Measurements from ENCODE around the gene CNTNAP2.
"Not testable (repeated sequence)": the region's sequence is repeated elsewhere in the genome, so short reads cannot be mapped to it uniquely, and the experiment has no call there.

CNTNAP2 gene

DNA sequence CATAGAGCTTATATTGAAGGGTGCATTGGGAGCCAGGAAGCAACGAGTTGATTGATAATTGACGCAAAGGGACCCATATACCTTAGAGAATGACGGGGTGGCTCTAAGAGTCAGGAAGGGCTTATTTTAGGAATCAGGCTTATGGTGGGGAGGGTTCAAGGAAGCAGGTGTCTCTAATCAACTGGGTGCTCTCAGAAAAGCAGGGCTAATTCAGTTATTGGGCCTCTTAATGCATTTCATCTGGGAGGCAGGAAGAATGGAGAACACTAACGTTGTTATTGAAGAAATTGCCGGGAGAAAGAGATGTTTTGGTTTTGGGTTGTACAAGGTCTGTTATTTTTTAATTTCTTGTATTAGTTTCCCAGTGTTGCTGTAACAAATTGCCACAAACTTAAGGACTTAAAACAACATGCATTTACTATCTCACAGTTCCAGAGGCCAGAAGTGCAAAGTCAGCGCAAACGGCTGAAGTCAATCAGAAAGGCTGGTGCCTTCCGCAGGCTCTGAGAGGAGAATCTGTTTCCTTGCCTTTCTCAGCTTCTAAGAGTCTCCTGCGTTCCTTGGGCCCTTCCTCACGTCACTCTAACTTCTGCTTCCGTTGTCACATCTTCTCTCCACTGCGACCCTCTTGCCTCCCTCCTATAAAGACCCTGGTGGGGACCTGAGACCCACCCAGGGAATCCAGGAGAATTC is 2145.5 kb downstream of the CNTNAP2 start:
- peak; percentile 47 for DNase-seq

DNA sequence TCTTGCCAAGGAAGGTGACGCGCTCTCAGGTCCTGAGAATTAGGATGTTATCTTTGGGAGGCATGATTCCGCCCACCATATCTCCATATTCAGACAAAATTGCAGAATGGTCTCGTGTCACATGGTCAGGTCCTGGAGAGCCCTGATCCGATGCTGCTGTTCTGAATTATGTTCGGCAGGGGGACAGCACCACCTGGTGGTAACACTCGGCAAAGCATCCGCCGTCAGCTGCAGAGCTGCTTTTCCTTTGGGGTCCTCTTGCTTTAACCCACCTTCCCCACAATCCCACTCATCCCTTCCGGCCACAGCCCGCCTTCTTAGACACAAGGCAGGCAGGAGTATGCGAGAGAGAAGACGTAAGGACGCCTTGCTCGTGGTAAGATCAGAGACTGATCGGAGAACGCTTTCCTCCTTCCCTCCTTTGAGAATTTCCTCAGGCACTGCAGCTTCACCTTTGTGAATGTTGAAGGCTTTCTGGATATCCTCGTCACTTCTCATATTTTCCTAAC is 2146.2 kb downstream of the CNTNAP2 start:
- peak; percentile 92 for DNase-seq

DNA sequence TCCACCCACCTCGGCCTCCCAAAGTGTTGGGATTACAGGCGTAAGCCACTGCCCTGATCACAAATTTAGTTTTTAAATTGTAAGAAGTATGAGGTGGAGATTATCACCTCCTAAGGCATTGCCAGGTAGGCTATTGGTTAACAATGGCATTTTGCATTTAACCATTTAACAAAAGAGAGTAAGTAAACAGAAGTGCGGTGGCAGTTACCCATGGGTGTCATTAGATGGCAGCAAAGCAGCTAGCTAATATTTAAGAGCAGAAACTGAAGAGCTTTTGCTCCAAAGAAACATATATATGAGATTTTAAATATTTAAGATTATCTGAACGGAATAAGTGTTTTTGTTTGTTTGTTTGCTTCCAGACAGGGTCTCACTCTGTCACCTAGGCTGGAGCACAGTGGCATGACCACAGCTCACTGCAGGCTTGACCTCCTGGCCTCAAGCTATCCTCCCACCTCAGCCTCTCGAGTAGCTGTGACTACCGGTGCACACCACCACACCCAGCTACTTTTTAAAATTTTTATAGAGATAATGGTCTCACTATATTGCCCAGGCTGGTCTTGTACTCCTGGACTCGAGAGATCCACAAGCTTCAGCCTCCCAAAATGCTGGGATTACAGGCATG is 2148.4 kb downstream of the CNTNAP2 start:
- peak; percentile 66 for DNase-seq

DNA sequence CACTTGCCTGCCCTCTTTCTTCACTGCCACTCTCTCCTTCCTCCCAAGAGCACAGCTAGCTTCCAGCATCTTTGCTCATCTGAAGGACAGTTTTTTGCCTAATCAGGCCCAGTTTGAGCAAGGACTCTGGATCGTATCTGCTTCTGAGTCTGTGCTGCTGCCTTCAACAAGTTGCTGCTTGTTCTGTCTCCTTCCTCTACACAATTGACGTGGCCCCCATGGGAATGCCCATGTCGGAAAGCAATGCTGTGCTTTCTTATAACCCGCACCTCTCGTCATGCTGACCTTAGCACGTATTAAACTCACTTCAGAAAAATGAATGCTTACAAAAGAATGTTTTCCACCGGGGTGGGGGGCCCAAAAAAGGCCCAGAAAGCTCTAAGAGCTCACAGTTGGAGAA is 2149.3 kb downstream of the CNTNAP2 start:
- DNase-seq = no peak

GRCh38 chr7:148266795-148267194 is 2150.2 kb downstream of the CNTNAP2 start:
- DNase-seq = no peak

GRCh38 chr7:148270576-148270975 is 2154.0 kb downstream of the CNTNAP2 start:
- no peak for DNase-seq

DNA sequence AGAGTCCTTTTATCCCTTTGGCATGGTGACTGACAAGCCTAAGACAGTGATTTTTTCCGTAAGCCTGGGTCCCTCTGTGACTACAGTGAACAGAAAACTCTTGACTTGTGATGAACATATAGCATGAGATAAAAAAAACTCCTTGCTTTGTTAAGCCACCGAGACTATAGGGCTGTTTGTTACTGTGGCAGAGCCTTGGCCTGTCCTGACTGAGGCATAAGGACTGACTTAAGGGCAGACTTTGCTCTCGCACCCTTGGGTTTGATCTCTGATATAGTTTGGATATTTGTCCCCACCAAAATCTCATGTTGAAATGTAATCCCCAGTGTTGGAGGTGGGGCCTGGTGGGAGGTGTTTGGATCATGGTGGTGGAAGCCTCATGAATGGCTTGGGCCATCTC is 2157.5 kb downstream of the CNTNAP2 start:
- DNase-seq = no peak

DNA sequence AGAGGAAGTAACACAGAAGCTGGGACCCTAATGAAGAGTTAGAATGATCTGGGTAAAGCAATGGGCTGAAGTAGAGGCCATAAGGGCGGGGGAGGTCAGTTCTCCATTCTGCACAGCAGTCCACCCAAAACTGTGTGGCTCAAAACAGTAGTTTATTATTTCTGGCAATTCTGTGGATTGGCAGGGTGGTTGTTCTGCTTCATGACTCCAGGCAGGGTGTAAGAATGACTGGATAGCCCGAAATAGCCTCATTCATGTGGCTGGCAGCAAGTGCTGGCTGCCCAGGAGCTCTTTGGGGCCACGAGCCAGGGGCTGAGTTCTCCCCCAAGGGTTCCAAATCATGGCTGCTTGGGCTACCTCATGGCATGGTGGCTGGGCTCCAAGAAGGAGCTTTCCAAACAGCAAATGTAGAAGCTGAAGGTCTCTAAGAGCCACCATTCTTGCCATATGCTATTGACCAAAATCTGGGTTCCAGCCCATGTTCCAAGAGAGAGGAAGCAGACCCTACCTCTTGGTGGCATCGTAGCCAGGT is 2158.8 kb downstream of the CNTNAP2 start:
- DNase-seq = no peak

DNA sequence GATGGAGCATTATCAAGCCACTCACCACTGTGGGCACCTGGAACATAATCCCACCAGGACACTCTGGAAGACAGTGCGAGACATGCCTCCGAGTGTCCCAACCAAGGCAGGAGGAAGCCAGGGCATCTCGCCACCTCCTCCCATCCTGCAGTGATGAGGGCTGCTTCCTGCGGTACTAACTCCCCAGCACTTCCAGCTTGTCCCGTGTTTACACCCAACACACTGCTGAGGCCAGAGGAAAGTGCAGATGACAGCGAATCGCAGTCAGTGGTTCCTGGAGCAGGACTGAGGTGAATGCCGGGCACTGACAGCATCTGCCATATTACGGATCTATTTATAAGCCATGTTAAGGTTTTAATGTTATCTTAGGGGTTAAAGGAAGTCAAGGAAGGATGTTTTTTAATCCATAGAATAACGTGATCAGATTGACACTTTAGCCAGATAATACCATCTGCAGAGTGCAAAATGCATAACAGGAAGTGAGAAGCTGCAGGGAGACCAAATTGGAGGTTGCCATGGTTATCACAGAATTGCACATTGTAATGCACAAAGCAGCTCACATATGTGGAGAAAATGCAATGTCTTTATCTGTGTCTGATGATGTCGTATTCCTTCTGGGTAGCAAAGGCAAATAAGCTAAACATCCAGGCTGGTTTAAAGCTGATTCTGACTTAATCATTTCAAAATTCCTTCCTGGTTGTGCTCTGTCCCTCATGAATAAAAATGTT is 2159.9 kb downstream of the CNTNAP2 start:
- no peak for DNase-seq

DNA sequence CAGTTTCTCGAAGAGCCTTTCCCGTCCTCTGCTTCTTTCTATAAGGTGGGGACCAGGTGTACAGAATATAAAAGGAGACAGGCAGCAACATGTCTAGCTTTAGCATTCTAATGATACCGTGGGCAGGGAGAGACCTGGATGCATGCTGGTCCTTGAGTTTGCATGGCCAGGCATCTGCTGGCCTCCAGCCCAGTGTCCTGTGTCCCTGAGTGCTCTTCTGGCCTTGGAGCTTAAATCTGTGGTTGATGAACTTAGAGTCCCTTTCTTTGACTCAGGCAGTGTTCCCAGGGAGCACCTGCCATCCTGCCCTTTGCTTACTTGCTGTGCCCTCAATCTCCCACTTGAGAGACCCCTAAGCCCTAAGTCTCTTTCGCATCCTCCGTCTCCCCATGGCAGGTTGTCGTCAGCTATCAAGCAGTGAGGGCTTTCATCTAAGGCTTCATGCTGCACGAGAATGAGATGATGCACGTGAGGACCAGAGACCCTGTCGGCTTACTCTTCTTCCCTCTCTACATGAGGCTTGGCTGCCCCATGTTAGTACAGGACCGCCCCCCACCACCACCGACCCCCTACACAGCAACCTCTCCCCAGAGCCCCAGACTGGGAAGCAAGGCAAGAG is 2160.6 kb downstream of the CNTNAP2 start:
- no peak for DNase-seq

- peak; percentile 30 for DNase-seq
Observed at GRCh38 chr7:148286150-148286549, 2169.5 kb downstream of the CNTNAP2 start.

DNA sequence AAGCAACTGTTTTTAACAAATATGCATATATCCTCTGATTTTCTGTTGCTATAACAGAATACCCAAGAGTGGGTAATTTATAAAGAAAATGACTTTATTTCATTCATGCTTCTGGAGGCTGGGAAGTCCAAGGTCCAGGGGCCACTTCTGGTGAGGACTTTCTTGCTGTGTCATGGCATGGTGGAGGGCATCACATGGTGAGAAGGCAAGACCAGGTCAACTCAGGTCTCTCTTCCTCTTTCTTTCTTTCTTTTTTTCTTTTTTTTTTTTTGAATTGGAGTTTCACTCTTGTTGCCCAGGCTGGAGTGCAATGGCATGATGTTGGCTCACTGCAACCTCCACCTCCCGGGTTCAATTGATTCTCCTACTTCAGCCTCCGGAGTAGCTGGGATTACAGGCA is 2170.9 kb downstream of the CNTNAP2 start:
- DNase-seq = no peak

- DNase-seq = no peak
Observed at GRCh38 chr7:148288592-148289151, 2172.1 kb downstream of the CNTNAP2 start.

- no peak for DNase-seq
Observed at GRCh38 chr7:148289630-148290029, 2173.0 kb downstream of the CNTNAP2 start.

- DNase-seq = no peak
Observed at GRCh38 chr7:148290538-148290937, 2173.9 kb downstream of the CNTNAP2 start.

DNA sequence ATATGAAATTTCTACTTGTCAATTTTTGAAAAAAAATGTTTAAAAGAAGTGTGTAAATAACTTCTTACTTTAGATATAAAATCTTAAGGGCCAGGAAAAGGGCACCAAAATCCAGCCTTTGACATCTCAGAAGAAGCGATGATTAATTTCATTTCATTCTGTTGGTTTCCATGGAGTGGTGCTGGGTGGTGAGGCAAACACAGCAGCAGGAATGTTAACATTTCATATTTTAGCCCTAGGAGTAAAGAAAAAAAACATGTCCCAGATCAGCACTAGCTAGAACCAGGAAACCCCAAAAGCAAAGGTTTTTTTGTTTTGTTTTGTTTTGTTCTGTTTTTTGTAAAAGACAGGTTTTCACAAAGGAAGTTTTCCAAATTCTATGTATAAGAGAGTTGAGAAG is 2175.2 kb downstream of the CNTNAP2 start:
- DNase-seq = no peak

- no peak for DNase-seq
Observed at GRCh38 chr7:148296994-148297644, 2180.5 kb downstream of the CNTNAP2 start.

GRCh38 chr7:148298768-148299167 is 2182.2 kb downstream of the CNTNAP2 start:
- DNase-seq = not testable (repeated sequence)

DNA sequence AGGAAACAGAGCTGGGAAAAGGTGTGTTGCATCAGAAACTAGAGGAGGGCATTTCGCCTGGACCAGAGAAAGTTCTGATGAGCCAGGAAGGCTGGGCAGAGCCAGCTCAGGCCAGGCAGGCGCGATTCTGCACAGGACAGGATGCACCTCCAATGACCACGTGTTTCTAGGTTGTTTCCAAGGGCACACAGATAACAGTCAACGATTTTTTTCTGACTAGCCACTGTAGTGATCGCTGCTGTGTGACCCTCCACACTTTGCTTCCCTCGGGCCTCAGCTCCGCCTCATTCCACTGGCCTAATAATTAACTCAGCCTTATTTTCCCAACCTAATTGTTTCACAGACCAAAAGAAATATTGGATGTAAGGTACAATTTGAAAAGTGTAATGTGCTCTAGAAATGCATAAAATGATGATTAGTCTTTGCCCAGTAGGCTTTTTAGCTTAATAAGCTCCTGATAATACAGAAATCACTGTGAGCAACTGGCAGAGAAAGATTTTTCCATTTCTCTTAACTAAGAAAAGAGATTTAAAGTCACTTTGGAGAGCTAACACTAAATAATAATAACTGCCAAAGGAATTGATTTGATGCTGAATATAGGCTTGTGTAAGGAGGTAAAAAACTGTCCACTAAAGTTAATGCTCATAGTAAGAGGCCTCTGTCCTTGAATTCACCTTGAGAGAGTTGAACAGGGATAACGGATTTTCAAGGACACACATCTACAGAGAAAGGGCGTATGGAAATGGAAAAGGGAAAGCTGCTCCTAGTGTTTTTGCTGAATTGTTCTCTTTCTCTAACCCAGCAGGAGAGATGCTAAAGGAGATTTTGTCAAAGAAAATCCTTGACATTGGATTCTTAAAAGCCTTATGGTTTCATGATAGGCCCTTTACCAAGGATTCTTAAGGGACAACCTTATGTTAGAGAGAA is 2183.0 kb downstream of the CNTNAP2 start:
- DNase-seq = no peak

DNA sequence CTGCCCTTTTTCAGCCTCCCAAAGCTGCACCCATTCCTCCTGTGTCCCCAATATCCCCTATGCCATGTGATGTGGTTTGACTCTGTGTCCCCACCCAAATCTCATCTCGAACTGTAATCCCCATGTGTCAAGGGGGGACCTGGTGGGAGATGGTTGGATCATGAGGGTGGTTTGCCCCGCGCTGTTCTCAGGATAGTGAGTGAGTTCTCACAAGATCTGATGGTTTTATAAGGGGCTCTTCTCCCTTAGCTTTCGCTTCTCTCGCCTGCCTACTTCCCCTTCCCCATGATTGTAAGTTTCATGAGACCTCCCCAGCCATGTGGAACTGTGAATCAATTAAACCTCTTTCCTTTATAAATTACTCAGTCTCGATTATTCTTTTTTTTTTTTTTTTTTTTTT is 2185.8 kb downstream of the CNTNAP2 start:
- not testable (repeated sequence) for DNase-seq
